HG03066 (cell line): ENCODE results near the gene IL10.

Experiments
- ATAC-seq: cut with Tn5 transposase; IDR thresholded peaks from one replicate; pipeline ENCODE4 v1.9.1; 2021; ENCODE audit warnings: low read depth; ENCODE audit not compliant: unreplicated experiment

Gene IL10

DNA sequence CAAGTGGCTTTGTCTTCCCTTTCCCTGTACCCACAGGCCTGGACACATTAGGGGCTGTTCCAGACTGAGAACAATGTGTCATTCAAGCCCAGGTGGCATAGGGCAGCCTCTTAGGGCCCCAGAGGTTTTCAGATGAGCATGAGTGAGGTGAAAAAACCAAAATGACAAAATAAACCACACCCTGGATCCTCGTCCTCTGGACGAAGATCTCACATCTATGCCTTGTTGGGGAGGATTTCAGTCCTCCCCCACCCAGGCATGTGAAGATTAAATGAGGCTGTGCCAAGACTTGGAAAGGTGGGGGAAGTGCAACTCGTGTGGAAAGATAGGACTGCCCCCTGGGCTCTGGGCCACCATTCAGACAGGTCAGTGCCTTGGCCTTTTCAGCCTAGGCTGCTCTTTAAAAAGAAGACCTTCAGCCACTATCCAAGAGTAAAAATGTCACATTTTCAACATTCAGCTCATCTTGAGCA is 34.5 kb downstream of the IL10 start:
- no peak for ATAC-seq

DNA sequence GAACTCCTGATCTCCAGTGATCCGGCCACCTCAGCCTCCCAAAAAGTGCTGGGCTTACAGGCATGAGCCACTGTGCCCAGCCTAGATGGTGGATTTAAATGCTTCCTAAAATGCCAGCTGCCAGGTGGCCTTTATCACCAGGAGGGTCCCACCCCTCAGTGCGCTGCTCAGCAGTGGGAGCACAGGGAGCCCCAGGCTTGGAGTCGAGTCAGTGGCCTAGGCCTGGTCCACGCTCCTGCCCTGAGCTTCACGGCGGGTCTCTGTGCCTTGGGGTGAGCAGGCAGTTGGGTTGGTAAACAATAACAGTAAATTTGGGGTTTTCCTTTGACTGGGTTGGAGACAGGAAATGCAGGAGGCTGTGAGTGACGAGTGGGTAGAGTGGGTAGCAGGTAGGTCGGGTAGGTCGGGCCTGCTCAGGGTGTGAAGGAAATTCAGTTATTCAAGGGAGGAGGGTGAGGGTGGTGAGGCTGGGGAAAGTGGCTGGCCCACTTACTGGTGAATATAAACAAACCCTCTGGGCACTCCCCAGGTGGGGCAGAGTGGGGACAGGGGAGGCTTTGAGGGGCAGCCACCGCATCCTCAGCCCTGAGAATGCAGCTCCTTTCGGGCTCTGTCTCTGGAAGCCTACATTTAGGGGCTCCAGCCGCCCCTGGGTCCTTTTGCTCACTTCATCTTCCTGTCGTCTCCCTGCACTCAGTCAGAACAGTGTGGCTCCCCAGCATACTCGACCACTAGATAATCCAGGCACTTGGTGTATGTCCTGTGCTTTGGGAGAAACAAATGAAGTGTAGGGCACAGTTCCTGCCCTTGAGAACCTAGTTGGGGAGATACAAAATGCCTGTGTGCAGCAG is 35.2 kb downstream of the IL10 start:
- no peak for ATAC-seq

DNA sequence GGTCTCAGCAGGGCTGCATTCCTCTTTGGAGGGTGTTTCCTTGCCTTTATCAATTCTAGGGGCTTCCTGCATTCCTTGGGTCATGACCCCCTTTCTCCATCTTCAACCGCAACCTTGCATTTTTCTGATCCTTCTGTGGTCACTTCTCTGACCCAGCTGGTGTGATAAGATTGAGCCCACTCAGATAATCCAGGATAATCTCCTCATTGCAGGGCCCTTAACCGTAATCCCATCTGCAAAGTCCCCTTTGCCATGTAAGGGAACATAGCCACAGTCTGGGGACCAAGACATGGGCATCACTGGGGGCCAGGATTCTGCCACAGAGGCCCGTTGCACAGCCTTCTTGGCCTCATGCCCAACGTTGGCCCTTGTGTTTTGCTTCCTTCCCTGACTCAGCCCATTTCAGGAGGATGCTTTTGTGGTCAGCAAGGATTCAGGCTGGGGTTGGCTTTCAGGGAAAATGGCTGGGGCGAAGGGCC is 36.7 kb downstream of the IL10 start:
- ATAC-seq: no peak

DNA sequence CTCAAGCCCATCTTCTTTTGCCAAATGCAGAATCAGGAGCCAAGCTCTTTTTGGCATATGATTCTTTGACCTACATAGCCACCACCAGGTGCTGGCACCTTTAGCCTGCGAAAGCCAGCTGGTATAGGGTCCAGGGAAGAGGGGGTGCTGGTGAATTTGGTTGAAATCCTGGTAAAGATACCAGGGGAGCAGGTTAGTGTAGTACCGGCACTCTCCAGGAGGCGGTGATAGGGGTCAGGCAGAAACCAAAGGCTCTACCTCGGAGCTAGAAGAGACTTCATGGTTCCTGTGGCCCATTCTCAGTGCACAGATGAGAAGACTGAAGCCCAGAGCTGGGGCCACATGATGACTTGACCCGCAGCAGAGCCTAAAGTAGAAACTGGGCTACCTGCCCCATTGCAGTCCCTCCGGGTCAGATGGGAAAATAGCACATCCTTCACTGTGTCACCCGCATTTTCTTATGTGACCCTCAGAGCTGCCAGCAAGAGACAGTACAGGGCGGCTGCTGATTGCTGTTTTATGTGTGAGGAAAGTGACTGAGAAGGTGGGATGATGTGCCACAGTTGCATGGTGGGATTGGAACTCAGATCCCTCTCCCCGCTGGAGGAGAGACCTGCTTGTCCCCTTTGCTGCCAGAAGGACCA is 37.7 kb downstream of the IL10 start:
- no peak for ATAC-seq

DNA sequence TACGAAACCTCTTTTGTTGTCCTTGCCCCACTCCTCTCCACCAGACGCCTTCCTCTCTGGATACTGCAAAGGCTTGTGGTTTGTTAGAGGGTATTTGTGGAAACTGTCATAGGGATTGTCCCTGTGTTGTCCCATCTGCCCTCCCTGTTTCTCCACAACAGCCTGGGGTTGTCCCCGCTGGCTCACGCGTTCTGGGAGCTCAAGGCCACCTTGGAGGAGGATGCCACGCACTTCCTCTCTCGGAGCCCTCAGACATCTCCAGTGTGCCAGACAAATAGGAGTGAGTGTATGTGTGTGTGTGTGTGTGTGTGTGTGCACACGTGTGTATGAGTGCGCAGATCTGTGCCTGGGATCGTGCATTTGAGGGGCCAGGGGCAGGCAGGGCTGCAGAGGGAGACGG is 39.3 kb downstream of the IL10 start:
- ATAC-seq: no peak

DNA sequence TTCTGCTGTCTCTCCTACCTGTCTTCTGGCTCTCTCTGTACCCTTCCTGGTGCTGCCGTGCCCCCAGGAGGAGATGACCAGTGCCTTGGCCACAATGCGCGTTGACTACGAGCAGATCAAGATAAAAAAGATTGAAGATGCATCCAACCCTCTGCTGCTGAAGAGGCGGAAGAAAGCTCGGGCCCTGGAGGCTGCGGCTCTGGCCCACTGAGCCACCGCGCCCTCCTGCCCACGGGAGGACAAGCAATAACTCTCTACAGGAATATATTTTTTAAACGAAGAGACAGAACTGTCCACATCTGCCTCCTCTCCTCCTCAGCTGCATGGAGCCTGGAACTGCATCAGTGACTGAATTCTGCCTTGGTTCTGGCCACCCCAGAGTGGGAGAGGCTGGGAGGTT is 39.8 kb downstream of the IL10 start:
- ATAC-seq: no peak

DNA sequence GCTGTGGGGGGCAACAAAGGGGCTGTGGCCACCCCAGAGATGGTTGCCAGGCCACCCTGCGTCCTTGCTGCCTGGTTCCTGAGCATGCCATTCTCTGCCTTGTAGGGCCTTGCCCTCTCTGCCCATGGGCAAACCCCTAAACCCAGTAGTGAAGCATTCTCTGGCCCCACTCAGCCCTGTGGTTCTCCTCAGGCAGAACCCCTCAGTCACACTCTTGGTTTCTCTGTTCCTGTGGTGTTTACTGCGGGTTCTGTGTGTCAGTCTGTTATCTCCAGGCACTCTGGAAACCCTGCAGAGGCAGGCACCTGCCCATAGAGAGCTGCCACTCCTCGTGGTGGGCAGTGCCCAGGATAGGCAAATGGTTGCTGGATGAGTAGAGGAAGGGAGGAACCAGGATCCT is 42.8 kb downstream of the IL10 start:
- ATAC-seq: no peak

DNA sequence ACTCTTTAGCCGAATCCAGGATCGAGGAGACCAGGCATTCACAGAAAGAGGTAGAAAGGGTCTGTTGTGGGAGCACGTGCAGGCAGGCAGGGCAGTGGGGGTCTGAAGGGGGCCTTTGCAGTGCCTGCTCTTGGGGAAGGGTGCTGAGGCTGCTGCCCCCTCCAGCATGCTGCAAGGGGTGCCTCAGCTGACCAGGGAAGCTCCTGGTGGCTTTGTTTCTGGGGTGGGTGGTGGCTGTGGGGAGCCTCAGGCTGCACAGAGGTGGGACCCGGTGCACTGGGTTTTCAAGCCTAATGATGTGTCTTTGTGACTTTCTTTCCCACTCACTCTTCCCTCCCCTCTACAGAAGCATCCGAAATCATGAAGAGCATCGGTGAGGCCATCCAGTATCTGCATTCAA is 43.2 kb downstream of the IL10 start:
- no peak for ATAC-seq

DNA sequence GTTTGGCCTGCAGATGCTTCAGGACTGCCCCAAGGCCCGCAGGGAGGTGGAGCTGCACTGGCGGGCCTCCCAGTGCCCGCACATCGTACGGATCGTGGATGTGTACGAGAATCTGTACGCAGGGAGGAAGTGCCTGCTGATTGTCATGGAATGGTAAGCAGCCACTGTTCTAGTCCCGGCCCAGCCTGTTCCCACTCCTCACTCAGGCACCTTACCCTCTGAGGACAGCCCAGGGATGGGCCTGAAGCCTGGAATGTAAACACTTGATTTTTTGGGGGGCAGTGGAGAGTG is 43.7 kb downstream of the IL10 start:
- ATAC-seq: no peak

DNA sequence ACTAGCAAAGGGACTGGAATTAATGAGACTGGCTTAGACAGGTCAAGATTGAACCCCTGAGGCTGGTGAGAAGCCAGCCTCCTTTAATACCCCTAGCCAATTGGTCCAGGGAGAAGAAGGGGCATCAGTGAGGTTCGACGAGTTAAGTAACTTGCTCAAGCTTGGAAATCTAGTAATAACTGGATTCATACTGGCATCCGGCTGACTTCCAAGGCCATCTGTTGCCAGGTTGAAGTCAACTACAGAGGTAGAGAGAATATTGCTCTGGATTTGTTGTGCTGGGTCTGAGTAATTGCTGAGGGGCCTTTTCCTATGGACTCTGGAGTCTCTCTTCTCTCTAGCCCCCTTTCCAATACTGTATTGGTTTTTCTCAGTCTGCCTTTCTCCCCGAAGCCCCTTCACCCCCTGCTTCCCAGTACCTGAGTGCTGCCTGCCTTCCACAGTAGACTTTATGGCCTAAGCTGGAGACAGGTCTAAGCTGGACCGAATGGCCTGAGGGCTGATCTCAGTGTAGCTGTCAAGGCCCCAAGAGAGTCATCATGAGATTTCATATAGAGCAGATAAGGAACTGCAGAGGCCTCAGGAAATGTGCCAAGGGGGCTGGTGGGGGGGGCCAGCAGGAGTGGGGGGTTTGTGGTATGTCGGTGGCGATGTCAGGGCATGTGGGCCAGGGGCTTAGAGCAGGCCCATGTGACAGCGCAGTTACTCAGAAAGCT is 44.2 kb downstream of the IL10 start:
- ATAC-seq: no peak

DNA sequence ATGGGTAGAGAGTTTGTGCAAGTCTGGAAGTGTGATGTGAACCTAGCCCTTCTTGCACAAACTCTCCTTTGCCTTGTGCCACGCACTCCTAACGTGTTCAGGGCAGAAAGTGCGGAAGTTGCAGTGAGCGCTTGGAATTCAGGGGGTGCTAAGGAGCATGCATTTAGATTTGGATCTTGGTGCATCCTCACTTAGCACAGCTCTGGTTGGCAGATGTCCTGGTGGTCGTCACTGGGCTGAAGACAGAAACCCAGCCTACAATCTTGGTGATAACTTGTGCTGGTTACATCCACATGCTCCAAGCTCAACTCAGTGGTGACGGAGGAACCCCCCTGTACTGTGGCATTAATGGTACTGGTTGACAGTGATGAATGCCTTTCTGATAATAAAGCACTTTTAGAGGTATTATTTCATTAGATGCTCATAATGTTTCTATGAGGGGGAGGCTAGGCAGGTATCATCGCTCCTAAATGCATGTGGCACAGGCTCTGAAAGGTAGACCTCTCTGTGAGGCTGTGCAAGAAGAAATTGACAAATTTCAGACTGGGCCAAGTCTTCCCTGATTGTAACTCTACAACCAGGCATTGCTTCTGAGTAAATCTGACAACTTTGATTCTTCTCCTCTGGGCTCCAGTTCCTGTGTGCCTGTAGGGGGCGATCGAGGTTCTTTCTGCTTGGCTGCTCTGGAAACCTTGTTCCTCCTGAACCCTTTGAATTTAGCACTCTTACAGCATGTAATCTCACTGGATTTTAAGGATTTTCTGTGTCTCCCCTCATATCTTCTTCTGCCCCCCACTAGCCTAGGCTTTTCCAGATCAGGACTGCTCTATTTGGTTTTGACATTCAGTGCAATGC is 47.0 kb downstream of the IL10 start:
- ATAC-seq: no peak

DNA sequence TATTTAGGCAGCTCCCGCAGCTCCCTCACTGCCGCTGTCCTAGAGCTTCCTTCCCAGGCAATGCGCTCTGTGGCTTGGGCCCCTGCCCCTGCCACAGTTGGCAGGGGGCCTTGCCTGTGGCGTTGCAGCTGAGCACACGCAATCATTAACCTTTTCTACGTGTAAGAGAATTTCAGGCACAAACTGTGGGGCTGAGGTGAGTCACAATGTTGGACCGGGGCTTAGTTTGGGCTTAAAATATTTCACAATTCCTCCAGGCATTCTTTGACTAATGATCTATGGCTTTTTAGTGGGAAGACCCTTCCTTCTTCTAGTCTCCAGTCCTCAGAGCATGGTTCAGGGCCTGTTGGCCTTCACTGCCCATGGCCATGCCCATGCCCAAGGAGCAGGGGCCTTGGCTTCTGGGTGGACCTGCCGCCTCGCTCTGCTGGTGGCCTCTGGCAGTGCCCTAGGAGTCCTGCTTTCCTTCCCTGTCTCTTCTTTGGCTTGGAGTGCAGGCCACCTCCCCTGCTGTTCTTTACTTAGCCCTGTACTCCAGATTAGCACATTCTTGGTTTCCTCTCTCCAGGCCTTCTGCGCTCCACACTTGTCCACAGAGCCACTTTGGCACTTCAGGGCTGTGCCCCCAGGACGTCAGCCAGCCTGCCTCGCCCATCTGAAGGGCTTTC is 48.4 kb downstream of the IL10 start:
- ATAC-seq: no peak

DNA sequence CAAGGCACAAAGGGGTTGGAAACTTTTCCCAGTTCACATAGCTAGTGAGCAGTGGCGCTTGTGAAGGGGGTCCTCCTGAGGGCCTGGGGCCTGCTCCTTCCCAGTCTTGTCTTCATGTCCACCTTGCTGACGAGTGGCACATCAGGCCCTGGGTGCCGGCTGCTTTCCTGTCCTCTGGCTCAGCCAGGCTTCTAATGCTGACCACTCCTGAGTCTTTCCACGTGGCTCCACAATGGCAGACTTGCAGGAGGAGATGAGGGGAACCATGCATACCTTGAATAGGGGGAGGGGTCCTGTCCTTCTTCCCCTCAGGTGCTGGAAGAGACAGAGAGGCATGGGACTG is 48.9 kb downstream of the IL10 start:
- ATAC-seq: no peak

DNA sequence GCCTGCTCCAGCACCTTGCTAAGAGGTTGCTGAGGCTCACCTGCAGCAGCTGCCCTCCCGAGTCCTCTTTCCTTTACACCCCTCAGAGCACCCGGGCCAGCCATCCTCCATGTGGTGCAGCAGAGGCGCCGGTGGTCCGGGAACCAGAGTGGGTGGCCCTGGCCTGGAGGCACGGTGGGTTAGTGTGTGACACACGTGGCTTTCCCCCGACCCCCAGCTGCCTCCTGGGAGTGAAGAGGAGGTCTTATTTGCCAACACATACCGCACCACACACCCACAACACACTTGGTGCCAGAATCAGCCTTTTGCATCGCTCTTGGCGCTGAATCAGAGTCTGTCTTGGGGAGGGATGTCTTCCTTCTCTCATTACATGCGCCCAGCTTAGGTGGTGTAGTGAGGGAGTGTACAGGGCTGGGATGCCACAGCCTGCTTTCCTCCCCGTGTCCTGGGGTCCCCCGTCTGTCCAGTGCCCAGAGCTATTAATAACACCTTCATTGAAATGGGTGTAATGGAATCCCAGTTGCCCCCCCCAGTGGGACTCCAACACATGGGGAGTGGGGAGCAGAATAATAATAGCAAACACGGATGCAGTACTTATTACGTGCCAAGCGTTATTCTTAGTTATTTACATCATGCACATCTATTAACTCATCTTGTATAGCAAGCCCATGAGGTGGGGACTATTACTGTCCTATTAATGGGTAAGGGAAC is 49.4 kb downstream of the IL10 start:
- ATAC-seq: no peak

DNA sequence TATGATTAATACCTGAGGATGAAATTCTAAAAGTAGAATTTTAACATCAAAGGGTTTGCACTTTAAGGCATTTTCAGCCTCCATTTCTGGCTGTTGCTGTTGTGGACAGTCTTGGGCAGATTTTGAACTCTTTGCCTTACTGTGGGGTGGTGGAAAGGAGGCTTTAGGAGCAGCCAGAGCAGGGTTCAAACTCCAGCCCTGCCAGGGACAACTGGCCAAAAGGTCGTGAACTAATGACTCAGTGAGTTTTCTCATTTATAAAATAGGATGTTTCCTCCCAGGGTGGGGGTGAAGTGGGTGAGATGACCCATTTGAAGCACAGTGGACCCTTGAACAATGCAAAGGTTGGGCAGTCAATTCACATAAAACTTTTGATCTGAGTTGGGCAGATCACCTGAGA is 50.8 kb downstream of the IL10 start:
- no peak for ATAC-seq

DNA sequence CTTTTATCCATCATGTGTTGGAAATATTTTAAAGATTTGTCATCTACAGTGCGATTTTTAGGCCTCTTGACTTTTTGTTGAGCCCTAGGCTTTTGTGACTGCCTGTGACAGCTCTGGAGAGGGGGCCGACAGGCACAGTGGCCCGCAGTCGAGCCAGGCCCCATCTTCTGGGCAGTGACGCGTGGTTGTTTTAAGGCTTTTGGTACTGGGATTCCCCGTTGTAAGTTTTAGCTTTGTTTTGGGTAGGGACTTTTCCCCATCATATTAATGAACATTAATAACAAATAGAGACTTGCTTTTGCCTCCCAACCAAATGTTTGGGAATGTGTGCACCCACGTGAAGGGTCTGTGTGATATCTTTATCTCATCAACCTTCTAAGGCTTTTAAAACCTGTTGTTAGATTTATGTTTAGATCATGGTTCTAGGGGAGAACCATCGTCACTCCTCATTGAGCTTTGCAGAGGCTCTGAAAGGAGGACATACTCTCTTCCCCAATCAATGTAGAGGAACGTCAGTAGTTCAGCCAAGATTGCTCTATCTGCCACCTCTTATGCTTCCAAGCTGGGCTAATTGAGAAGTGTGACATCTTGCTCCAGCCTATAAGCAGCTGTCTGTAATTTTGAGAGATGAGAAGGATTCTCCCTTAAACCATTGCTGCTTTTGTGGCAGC is 53.0 kb downstream of the IL10 start:
- ATAC-seq: no peak

DNA sequence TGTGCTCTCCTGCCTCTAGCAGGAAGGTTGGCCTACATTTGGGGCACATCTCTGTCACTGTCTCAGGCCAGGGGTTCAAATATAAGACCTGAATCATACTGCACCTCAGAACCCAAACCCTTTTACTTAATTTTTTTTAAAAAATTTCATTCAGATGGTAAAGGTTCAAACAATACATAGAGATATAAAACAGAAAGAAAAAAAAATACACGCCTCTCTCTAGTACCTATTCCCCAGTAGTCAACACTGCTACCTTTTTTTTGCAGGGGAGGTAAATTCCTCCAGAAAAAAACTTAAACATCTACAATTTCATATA is 54.7 kb downstream of the IL10 start:
- ATAC-seq: no peak
